ENCODE results near the gene SERPINB5.

DNA sequence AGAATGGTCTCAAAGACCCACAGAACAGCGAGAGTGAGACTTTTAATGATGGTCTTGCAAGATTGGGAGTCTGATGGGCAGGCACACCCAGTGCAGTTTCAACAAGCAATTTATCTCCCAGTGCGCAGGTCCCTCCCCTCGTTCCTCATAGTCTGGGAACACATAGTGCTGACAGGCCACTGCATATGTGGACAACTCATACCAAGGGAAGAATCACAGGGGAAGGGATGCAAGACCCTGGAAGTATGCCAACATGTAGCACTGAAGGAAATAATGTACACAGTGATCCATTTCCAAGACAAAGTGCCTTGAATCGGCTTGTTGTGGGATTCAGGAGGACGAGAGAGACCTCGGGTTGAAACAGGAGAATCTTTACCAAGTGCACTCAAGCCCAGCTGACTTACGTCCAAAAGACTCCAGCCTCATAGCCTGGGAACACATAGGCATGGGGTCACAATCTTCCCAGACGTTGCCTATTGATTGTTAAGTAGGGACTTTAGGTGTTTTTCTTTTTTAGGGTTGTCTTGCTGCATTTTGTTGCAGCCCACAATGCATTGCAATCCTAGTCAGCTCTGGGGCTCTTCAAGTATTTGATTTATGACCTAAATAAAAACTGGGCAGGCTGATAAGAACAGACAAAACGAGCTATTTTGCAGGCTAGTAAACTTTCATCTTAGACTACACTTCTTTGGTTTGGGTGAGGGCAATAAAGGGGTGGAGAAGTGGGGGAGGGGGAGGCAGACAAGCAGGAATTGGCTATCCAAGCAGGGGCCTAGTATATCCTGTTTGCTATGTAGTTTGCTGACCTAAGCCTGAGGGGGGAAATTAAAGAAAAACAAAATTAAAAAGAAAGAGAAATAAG lies 24.7 kb upstream of the SERPINB5 start:
- TF ChIP-seq, protein P1, sequence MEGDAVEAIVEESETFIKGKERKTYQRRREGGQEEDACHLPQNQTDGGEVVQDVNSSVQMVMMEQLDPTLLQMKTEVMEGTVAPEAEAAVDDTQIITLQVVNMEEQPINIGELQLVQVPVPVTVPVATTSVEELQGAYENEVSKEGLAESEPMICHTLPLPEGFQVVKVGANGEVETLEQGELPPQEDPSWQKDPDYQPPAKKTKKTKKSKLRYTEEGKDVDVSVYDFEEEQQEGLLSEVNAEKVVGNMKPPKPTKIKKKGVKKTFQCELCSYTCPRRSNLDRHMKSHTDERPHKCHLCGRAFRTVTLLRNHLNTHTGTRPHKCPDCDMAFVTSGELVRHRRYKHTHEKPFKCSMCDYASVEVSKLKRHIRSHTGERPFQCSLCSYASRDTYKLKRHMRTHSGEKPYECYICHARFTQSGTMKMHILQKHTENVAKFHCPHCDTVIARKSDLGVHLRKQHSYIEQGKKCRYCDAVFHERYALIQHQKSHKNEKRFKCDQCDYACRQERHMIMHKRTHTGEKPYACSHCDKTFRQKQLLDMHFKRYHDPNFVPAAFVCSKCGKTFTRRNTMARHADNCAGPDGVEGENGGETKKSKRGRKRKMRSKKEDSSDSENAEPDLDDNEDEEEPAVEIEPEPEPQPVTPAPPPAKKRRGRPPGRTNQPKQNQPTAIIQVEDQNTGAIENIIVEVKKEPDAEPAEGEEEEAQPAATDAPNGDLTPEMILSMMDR (IDR thresholded peaks at IDR 0.05) = no peak
- TF ChIP-seq POLR2A (IDR thresholded peaks at IDR 0.05) (no peak), POLR2AphosphoS5 (IDR thresholded peaks at IDR 0.05) (no peak), EP300 (IDR thresholded peaks at IDR 0.05) (no peak)

Measured in upper lobe of left lung (tissue), 4 donors.